Measurements from ENCODE around the gene RPS19BP1.

Gene RPS19BP1

GRCh38 chr22:39558950-39559349, 26.4 kb upstream of the RPS19BP1 start:
- no peak for DNase-seq

- DNase-seq, result no peak
Observed at GRCh38 chr22:39558254-39558727, 25.7 kb upstream of the RPS19BP1 start.

GRCh38 chr22:39556970-39557841, 24.7 kb upstream of the RPS19BP1 start:
- no peak for DNase-seq

GRCh38 chr22:39554151-39554550, 21.6 kb upstream of the RPS19BP1 start:
- DNase-seq, result no peak

GRCh38 chr22:39553429-39553828, 20.9 kb upstream of the RPS19BP1 start:
- DNase-seq, result no peak

- DNase-seq, result no peak
Observed at GRCh38 chr22:39547587-39547947, 15.0 kb upstream of the RPS19BP1 start.

GRCh38 chr22:39546889-39547586, 14.5 kb upstream of the RPS19BP1 start:
- DNase-seq, result no peak

GRCh38 chr22:39545386-39546365, 13.1 kb upstream of the RPS19BP1 start:
- no peak for DNase-seq

- DNase-seq, result no peak
Observed at GRCh38 chr22:39543095-39543494, 10.5 kb upstream of the RPS19BP1 start.

- no peak for DNase-seq
Observed at GRCh38 chr22:39537975-39538374, 5.4 kb upstream of the RPS19BP1 start.

GRCh38 chr22:39536711-39537110, 4.2 kb upstream of the RPS19BP1 start:
- no peak for DNase-seq

- no peak for DNase-seq
Observed at GRCh38 chr22:39535831-39536449, 3.4 kb upstream of the RPS19BP1 start.

- no peak for DNase-seq
Observed at GRCh38 chr22:39535357-39535725, 2.8 kb upstream of the RPS19BP1 start.

GRCh38 chr22:39534591-39535356, 2.2 kb upstream of the RPS19BP1 start:
- DNase-seq, result peak; percentile 30

- DNase-seq, result no peak
Observed at GRCh38 chr22:39534092-39534506, 1.6 kb upstream of the RPS19BP1 start.

- DNase-seq, result no peak
Observed at GRCh38 chr22:39530692-39531331, 1.7 kb downstream of the RPS19BP1 start.

- DNase-seq, result no peak
Observed at GRCh38 chr22:39530116-39530515, 2.4 kb downstream of the RPS19BP1 start.

- DNase-seq, result no peak
Observed at GRCh38 chr22:39529487-39529851, 3.1 kb downstream of the RPS19BP1 start.

- peak; percentile 89 for DNase-seq
Observed at GRCh38 chr22:39528681-39529486, 3.7 kb downstream of the RPS19BP1 start.

- no peak for DNase-seq
Observed at GRCh38 chr22:39528080-39528661, 4.4 kb downstream of the RPS19BP1 start.

Measured in NCI-H774 (cell line).